ENCODE data around the gene VPS26A.
A peak's percentile ranks its signal among the peaks of the same experiment; 100 is the strongest.

Gene VPS26A

GRCh38 chr10:69179743-69180524 lies 56.0 kb downstream of the VPS26A start, which contains the start of gene SUPV3L1:
SUPV3L1 (plus strand) TSS chr10:69180234; CDS start chr10:69180292, 58 bp downstream.
- peak; percentile 91 for DNase-seq

GRCh38 chr10:69180525-69181204 lies 56.7 kb downstream of the VPS26A start:
- DNase-seq: no peak

- DNase-seq: no peak
Measured at GRCh38 chr10:69181433-69181832, 57.5 kb downstream of the VPS26A start.

DNA sequence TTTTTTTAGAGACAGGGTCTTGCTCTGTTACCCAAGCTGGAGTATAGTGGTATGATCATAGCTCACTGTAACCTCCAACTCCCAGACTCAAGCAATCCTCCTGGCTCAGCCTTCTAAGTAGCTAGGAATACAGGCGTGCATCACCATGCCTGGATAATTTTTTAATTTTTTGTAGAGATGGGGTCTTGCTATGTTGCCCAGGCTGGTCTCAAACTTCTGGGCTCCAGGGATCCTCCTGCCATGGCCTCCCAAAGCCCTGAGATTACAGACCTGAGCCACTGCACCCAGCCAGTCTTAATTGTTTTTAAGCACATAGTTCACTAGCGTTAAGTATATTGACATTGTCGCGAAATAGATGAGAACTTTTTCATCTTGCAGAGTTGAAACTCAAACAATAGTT lies 58.0 kb downstream of the VPS26A start:
- DNase-seq: no peak

- no peak for DNase-seq
Measured at GRCh38 chr10:69186524-69186923, 62.5 kb downstream of the VPS26A start.

GRCh38 chr10:69201045-69201444 lies 77.1 kb downstream of the VPS26A start:
- no peak for DNase-seq

GRCh38 chr10:69202332-69202731 lies 78.4 kb downstream of the VPS26A start:
- no peak for DNase-seq

DNA sequence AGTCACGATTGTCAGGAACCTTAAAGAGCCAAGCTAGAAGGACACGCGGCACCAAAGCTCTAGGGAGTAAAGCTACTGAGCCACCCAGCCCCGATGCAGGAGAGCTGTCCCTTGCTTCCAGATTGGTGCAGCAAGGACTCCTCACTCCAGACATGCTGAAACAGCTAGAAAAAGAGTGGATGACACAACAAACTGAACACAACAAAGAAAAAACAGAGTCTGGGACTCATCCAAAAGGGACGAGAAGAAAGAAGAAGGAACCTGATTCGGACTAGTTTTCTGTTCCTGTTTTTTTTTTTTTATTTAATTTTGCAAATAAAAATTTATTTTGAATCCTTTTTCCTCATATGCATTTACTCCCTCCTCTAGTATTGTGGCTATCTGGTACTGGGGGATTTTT lies 84.8 kb downstream of the VPS26A start:
- DNase-seq: no peak

- DNase-seq: no peak
Measured at GRCh38 chr10:69209787-69210484, 86.0 kb downstream of the VPS26A start.

- no peak for DNase-seq
Measured at GRCh38 chr10:69211104-69211503, 87.1 kb downstream of the VPS26A start.

DNA sequence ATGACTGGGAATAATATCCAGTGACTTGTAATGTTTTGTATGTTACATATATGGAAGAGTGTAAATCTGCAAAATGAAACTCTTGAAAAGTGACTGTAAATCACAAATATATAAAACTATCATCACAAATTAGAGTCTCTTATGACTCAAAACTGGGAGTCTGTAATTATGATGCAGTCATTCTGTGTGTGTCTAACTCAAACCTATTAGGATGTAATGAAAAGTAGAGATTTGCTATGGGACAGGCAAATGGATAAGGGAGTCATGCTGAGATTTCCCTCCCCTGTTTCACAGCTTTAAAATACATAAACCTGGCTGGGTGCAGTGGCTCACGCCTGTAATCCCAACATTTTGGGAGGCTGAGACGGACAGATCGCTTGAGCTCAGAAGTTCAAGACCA lies 87.5 kb downstream of the VPS26A start:
- DNase-seq: no peak

DNA sequence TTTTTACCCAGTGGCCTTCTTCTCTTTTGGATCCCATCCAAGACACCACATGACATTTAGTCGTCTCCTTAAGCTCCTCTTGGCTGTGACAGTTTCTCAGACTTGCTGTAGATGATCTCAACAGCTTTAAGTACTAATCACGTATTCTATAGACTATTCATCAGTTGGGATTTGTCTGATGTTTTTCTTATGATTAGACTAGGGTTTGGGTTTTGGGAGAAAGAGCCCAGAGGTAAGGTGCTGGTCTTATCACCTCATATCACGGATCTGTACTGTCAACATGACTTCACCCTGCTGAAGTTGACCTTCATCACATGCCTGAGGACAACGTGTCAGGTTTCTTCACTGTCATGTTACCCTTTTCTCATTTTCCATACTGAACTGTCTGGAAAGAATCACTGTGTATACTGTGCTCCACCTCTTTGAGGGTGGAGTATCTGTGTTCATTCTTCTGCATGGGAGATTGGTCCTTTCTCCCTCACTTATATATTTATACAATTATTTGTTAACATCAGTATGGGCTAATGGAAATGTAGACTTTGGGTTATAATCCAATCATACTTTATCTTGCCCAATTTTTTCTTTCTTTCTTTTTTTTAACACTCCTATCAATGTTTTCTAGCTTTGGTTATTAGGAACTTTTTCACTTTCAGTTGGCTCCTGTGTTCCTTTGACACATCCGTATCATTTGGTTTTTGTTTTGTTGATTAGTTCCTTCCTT lies 89.8 kb downstream of the VPS26A start:
- DNase-seq: no peak

DNA sequence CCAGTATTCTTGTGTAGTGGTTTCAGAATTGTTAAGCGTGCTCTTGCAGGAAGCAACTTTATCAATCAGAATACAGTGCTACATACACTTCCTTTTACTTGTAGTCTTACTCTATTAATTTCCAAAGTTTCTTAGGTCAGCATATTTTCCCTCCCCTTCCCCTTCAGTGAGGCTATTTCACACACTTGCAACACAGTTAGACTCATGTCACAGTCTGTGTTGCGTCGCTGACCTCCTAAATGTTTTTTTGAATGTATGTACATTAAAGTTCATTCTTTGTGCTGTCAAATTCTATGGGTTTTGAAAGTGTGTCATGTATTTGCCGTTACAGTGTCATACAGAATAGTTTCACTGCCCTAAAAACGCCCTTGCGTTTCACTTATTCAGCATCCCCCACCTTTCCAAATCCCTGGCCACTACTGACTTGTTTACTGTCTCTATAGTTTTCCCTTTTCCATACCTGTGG lies 90.7 kb downstream of the VPS26A start:
- no peak for DNase-seq

DNA sequence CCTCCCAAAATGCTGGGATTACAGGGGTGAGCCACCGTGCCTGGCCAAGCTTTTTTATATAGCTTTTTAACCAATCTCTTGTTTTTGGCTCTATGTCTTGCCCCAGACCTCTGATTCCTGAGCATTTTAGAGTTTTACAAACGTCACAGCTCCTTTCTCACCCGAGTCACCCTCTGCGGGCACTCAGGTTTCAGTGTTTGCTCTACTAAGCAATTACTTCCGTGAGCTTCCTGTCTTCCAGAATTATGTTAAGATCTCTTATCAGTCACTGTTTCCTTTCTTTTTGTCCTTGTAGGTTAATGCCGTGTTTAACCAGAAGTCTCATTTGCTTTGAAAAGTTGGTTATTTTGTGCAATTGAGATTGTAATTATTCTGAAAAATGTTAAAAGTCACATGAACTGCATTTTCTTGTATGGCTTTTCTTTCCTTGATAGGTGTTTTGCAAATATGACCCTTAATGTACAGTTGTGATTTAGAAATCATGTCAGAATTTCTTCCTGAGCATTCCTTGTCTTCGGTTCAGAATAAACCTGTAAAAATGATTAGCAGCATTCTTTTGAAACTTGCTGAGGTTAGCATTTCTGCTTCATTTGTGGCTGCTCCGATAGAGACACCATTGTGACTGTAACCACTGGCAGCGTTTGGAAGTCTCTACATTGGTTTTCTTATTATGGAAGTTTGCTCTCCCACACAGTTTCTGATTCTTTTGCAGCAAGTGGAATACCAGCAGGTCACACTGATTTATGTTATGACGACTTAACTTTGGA lies 91.6 kb downstream of the VPS26A start:
- DNase-seq: no peak

DNA sequence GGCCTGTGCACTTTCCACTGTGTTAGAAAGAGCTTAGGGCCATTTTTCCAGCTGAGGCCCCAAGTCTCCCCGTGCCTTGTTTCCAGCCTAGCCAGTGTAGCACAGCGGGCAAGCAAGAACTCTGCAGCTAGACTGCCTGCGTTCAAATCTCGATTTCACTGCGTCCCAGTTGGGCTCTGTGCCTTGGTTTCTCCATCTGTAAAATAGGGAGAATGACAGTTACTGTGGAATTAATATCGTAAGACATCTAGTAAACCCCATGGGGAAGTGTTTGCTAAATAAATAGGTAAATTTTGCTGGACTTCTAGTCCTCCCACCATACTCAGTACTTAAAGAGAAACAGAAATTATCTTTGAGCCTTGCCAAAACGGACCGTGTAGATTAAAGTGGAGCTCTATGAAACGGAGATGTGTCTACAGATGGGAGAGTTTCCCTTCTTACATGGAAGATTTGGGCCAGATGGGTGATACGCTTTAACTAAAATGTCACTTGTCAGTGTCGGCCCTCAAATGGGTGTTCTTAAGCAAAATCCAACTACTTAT lies 92.7 kb downstream of the VPS26A start:
- no peak for DNase-seq

- DNase-seq: no peak
Measured at GRCh38 chr10:69217119-69217754, 93.3 kb downstream of the VPS26A start.

DNA sequence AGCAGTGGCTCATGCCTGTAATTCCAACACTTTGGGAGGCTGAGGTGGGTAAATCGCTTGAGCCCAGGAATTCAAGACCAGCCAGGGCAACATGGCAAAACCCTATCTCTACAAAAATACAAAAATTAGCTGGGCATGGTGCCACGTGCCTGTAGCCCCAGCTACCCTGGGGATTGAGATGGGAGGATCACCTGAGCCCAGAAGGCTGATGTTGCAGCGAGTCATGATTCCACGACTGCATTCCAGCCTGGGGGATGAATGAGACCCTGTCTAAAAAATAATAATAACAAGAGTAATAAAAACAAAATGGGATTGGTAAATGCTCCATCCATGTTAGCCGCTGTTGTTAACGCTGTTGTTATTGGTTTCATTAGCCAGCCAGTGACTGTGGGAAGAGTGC lies 94.9 kb downstream of the VPS26A start:
- no peak for DNase-seq

GRCh38 chr10:69220041-69220451 lies 96.1 kb downstream of the VPS26A start, which contains the start of gene HKDC1:
HKDC1 (plus strand) TSS chr10:69220332; CDS start chr10:69220436, 104 bp downstream.
- DNase-seq: no peak

DNA sequence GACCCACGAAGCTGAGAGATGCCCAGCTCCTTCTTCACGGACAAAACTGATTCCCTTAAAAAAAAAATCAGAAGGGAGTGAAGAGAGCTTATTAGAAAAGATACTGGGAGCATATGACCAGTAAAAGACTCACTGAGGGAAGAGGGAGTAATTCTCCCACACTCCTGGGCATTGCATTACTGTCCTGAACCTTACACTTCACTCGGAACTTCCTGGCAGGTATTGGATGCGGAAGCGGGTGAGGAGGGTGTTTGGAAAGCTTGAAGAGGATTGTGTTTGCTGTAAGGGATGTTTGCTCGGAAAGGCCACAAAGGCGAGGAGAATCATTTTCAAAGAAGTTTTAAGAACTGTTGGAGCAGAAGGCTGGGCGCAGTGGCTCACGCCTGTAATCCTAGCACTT lies 96.5 kb downstream of the VPS26A start:
- DNase-seq: no peak

Data from NCI-H1092 (cell line).